Colonic mucosa (tissue), 4 donors: ENCODE measurements around the gene KLHDC7A. TPM values are rescaled to one million over a fixed set of nuclear protein-coding genes. Genes with fewer than 3 reads are reported as not detected.

Source experiments
- DNase-seq: peaks from one replicate; pipeline ENCODE4 v3.0.0-alpha.2; 2020
- H3K27ac ChIP-seq: fragments of 200-600 bp; one replicate; pipeline ENCODE4 v1.8.0; 2021
- H3K27me3 ChIP-seq: fragments of 200-600 bp; one replicate; pipeline ENCODE4 v1.8.0; 2021
- H3K36me3 ChIP-seq: fragments of 200-600 bp; one replicate; pipeline ENCODE4 v1.8.0; 2021
- H3K4me1 ChIP-seq: fragments of 200-600 bp; one replicate; pipeline ENCODE4 v1.8.0; 2021; ENCODE audit warnings: mild to moderate bottlenecking
- H3K4me3 ChIP-seq: fragments of 200-600 bp; one replicate; pipeline ENCODE4 v1.8.0; 2021
- H3K9ac ChIP-seq, 2 donors: one replicate each; pipeline ENCODE4 v1.7.0; 2013; ENCODE audit warnings: control low read depth in 2 of 2, low read depth in 2 of 2, low read length in 2 of 2
- H3K9me3 ChIP-seq: fragments of 200-600 bp; one replicate; pipeline ENCODE4 v1.8.0; 2021
- CTCF ChIP-seq: fragments of 200-600 bp; IDR thresholded peaks from one replicate; pipeline ENCODE4 v1.8.0; 2022; ENCODE audit warnings: antibody characterized with exemption, mild to moderate bottlenecking
- intact Hi-C: fragments of 100-400 bp; cut with DNase I; formaldehyde crosslinking; loops from one replicate; pipeline ENCODE4 v1.14.1; 2022
- total RNA-seq, 2 donors: library from RNA; stranded (reverse); fragmentation: NEBNext Ultra II Directional in 1 of 2; extraction: Animal tissue kit (Norgen Biotek cat#: 25700) in 1 of 2; gene quantifications; one replicate each; pipeline ENCODE4 v1.2.1, GENCODE V29; 2021
- donor health status: healthy.
- donor health status: DM: no; HTN: no; CAD: no.
- donor health status: DM: no; HTN: no; CAD: no.

The KLHDC7A gene
- total RNA-seq, 2 donors from 2014 or later = 1.0 to 2.2 TPM

GRCh38 chr1:18501833-18502232 is 21.1 kb downstream of the KLHDC7A start:
- no peak for DNase-seq
- Histone ChIP-seq H3K9ac (no peak overlapping the region), H3K27me3 (no peaks in the 10 kb centered on the region), H3K9me3 (no peaks in the 10 kb centered on the region), H3K4me3 (no peak overlapping the region), H3K36me3 (no peaks in the 10 kb centered on the region), H3K4me1 (no peaks in the 10 kb centered on the region), H3K27ac (no peak overlapping the region)
- intact Hi-C loops = no loop called here
- no peak for TF ChIP-seq CTCF

- Histone ChIP-seq H3K4me3 (no peak overlapping the region), H3K9ac (no peak overlapping the region), H3K27me3 (no peaks in the 10 kb centered on the region), H3K9me3 (no peaks in the 10 kb centered on the region), H3K4me1 (no peaks in the 10 kb centered on the region), H3K27ac (no peak overlapping the region), H3K36me3 (no peaks in the 10 kb centered on the region)
- intact Hi-C loops = no loop called here
- no peak for TF ChIP-seq CTCF
- no peak for DNase-seq
These were observed 23.9 kb downstream of the KLHDC7A start for GRCh38 chr1:18504609-18505008.

- H3K27ac ChIP-seq = no peak overlapping the region
- no peaks in the 10 kb centered on the region for H3K36me3 ChIP-seq
- H3K9ac ChIP-seq = no peak overlapping the region
- H3K9me3 ChIP-seq = no peaks in the 10 kb centered on the region
- intact Hi-C loops = no loop called here
- DNase-seq = no peak
- no peaks in the 10 kb centered on the region for H3K4me1 ChIP-seq
- H3K27me3 ChIP-seq = no peaks in the 10 kb centered on the region
- TF ChIP-seq CTCF = no peak
- H3K4me3 ChIP-seq = no peak overlapping the region
These were observed 24.9 kb downstream of the KLHDC7A start for GRCh38 chr1:18505666-18506065.

- Histone ChIP-seq H3K4me1 (no peaks in the 10 kb centered on the region), H3K9ac (no peak overlapping the region), H3K27ac (no peak overlapping the region), H3K9me3 (no peaks in the 10 kb centered on the region), H3K27me3 (no peaks in the 10 kb centered on the region), H3K4me3 (no peak overlapping the region), H3K36me3 (no peaks in the 10 kb centered on the region)
- no peak for DNase-seq
- intact Hi-C loops = no loop called here
- TF ChIP-seq CTCF = no peak
These were observed 27.4 kb downstream of the KLHDC7A start for GRCh38 chr1:18508084-18508483.

- intact Hi-C loops = no loop called here
- no peaks in the 10 kb centered on the region for H3K36me3 ChIP-seq
- H3K27ac ChIP-seq = no peak overlapping the region
- no peaks in the 10 kb centered on the region for H3K27me3 ChIP-seq
- H3K9ac ChIP-seq = no peak overlapping the region
- no peak overlapping the region for H3K4me3 ChIP-seq
- TF ChIP-seq CTCF = no peak
- no peaks in the 10 kb centered on the region for H3K4me1 ChIP-seq
- no peak for DNase-seq
- no peaks in the 10 kb centered on the region for H3K9me3 ChIP-seq
These were observed 30.6 kb downstream of the KLHDC7A start for GRCh38 chr1:18511149-18511873.
